ENCODE measurements around the gene ZNF519.
A peak's percentile ranks its signal among the peaks of the same experiment; 100 is the strongest.
"Not testable (repeated sequence)": the region's sequence is repeated elsewhere in the genome, so short reads cannot be mapped to it uniquely, and the experiment has no call there.

ZNF519 gene

DNA sequence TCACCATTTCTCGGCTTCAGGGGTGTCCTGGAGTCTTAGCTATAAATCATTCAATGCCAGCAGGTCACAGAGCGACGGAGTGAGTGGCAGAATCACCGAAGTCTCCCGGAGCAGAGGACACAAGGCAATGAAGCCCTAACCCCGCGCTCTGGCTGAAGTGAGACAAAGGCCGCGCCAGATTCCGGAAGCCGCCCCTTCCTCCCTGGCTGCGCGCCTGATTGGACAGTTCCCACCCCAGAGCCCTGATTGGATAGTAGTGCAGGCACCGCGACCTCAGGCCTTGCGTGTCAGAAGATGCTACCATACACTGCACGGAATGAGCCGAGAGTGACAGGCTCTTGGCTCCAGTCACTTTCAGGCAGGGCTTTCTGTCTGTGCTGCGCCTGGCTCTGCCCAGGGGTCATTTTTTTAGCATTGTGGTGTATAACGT, at the start of gene ZNF519:
Gene ZNF519, minus strand, starts transcription at position 165 of the 430 bp plus-strand sequence. Its CDS starts 158 bp downstream, at position 7.
- DNase-seq = peak; percentile 39 to 96 (median 91)

DNA sequence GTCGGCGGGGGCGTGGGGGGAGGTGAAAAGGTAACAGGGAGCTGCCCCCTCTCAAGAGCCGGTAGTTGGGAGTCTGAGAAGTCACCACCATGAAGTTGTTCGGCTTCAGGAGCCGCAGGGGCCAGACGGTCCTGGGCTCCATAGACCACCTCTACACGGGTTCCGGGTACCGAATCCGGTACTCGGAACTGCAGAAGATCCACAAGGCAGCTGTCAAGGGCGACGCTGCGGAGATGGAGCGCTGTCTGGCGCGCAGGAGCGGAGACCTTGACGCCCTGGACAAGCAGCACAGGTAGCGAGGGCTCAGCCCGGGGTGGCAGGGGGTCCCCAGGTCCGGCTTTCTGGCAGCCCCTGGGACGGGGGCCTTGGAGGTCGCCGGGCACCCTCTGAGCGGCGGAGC, 47.1 kb upstream of the ZNF519 start:
- no peak for DNase-seq

DNA sequence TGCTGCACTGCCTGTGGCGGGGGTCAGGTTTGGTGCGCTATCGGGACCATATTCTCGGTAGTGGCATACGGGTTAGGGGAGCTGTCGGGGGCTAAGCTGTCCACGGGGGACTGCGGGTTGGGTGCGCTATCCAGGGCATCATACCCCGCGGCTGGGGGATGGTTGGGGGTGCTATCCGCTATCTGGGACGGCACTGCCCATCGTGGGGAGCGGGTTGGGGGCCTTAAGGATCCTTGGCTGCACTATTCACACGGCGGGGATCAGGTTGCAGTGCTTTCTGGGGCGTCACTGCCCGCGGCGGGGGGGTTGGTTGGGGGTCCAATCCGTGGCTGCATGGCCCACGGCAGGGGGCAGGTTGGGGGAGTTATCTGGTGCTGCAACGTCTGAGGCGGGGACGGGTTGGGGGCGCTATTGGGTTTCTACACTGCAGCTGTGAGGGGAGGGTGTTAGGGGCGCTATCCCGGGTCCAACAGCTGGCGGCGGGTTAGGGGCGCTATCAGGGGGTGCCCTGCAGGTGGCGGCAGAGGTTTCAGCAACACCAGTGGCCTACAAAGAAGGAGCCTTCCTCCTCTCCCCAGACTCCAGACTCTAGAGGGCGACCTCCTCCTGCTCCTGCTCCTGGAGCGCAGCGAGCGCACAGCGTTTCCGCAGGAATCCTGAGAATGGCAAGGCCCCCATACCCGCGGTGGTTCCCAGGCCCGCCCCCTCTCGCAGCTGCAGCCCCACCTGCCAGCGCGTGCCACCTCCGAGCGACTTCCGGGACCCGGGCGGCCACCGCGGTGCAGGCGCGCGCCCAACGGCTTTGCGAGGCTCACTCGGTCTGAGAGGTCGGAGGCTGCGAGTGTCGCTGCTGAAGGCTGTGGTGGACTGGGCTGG, 46.3 kb upstream of the ZNF519 start:
- DNase-seq = peak in 49 of 58 donors; percentile 4 to 76 (median 46)

DNA sequence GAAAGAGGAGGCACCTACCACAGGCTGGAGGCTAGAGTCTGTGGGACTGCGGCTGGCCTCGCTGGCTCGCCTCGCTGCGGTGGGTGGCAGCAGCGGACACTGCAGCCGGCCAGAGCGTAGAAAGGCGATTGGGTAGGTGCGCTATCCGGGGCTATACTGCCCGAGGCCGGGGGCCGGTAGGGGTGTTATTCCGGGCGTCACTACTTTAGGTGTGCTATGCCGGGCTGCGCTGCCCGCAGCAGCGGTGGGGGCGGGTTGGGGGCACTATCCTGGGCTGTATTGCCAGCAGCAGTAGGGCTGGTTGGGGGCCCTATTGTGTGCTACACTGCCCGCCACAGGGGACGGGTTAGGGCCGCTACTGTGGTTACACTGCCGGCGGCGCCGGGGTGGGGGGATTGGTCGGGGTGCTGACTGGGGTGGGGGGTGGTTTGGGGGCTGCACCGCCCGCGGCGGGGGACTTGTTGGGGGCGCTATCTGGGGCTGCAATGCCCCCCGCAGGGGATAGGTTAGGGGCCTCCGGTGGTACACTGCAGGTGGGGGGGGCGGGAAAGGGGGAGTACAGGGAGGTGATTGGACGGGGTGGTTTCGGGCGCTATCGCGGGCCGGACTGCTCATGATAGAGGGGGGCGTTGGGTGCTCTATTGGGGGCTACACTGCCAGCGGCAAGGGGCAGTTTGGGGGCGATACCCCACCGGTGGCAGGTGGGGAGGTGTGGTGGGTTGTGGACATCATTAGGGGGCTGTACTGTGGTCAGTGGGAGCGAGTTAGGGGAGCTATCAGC, 45.5 kb upstream of the ZNF519 start:
- DNase-seq = not testable (repeated sequence)

DNA sequence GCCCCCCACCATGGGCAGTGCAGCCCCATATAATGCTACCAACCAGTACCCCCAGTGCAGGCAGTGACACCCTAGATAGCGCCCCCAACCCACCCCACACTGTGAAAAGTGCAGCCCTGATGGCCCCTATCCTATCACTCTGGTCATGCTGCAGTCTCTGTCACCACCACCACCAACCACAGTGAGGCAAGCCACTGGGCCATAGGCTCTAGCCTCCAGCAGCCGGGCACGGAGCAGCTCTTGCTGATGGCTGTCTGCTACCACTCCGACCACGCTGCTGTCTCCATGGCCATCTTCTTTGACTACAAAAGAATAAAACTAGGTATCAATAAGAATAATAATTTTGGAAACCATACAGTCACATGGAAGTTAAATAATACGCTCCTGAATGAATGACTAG, 43.2 kb upstream of the ZNF519 start:
- DNase-seq = not testable (repeated sequence)

DNA sequence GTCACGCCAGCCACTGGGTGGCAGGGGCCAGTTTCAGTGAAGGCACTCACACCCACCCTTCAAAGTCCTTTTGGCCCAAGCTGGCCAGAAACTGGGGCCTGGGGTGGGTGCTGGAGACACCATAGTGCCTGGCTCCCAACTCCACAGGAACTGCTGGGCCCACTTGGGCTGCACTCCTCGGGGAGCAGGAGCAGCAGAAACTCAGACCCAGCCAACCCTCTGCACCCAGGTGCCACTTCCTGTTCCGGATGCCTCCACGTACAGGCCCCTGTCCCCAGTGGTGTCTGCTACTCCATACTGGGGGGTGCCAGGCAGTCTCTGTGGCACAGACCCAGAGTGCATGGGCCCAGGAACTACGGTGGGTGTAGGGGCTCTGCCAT, 42.5 kb upstream of the ZNF519 start:
- DNase-seq = peak in 1 of 58 donors; percentile 2

DNA sequence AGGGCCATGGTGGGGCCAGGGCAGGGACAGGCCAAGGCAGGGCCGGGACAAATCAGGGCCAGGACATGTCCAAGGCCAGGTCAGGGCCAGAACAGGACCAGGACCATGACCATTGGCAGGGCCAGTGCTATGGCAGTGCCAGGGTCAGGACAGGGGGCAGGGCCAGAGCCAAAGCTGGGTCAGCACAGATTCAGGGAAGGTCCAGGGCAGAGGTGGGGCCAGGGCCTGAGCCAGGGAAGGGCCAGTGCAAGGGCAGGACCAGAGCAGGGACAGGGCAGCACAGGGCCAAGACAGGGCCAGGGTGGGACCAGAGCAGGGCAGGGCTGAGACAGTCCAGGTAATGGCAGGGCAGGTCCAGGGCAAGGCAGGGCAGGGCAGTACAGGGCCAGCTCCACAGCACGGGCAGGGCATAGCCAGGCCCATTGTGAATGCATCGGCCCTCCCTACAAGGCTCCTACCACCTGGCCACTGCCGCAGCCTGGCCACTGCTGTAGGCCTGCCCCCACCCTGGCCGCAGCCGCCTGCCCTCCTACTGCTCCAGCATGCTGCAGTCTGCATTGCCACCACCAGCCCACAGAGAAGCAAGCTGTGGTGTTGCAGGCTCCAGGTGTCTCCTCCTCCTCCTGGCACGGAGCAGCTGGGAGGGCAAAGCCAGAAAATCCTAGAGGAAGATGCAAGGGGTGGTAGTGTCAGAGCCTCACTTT, 41.9 kb upstream of the ZNF519 start:
- not testable (repeated sequence) for DNase-seq

DNA sequence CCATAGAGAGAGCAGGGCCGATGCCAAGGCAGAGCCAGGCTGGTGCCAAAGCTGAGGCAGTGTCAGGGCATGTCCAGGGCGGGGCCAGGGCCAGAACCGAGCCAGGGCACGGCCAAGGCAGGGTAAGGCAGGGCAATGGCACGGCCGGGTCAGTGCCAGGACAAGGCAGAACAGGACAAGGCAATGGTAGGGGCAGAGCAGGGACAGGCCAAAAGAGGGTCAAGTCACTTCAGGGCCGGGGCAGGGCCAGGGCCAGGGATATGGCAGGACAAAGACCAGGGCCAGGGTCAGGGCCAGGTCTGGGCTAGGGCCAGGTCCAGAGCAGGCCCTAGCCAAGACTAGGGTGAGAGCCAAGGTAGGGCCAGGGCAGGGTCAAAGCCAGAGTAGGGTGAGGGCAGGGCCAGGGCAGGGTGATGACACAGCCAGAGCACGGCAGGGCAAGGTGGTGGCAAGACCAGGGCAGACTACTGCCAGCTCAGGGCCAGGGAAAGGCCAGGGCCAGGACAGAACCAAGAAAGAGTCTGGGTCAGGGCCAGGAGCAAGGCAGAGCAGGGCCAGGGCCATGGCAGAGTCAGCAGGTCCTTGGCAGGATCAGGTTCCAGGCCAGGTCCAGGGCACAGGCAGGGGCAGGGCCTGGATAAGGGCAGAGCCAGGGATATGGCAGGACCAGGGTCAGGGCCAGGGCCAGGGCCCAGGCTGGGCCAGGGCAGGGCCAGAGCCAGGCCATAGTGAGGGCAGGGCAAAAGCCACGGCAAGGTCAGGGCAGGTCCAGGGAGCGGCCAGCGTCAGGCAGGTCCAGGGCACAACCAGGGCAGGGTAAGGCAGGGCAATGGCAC, 41.1 kb upstream of the ZNF519 start:
- not testable (repeated sequence) for DNase-seq

DNA sequence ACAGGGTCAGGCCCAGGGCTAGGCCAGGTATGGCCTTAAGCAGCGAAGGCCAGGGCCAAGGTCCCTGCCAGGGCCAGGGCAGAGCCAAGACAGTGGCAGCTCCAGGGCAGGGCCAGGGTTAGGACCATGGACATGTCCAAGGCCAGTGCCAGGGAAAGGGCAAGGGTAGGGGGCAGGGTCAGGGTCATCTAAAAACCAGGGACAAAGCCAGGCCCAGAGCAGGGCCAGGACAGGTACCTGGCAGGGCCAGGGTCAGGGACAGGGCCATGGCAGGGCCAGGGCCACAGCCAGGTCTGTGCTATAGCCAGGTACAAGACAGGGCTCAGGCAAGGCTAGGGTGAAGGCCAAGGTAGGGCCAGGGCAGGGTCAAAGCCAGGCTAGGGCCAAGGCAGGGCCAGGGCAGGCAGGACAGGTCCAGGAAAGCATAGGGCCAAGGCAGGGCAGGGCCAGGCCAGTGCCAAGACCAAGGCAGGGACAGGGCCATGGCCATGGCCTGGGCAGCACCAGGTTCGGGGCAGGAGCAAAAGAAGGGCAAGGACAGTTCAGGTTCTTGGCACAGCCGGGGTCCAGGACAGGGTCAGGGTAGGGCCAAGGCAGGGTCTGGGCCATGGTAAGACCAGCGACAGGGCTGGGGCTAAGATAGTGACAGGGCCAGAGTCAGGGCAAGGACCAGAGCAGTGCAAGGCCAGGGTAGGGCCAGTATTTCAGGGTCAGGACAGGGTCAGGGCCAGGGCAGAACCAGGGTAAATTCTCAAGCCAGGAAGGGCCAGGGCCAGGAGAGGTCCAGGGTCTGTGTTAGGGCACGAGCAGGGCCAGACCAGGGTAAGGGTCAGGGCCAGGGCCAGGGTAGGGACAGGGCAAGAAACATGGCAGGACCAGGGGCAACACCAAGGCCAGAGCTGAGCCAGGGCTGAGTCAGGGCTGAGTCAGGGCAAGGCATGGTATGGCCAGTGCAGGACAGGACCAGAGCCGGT, 40.2 kb upstream of the ZNF519 start:
- DNase-seq = not testable (repeated sequence)

DNA sequence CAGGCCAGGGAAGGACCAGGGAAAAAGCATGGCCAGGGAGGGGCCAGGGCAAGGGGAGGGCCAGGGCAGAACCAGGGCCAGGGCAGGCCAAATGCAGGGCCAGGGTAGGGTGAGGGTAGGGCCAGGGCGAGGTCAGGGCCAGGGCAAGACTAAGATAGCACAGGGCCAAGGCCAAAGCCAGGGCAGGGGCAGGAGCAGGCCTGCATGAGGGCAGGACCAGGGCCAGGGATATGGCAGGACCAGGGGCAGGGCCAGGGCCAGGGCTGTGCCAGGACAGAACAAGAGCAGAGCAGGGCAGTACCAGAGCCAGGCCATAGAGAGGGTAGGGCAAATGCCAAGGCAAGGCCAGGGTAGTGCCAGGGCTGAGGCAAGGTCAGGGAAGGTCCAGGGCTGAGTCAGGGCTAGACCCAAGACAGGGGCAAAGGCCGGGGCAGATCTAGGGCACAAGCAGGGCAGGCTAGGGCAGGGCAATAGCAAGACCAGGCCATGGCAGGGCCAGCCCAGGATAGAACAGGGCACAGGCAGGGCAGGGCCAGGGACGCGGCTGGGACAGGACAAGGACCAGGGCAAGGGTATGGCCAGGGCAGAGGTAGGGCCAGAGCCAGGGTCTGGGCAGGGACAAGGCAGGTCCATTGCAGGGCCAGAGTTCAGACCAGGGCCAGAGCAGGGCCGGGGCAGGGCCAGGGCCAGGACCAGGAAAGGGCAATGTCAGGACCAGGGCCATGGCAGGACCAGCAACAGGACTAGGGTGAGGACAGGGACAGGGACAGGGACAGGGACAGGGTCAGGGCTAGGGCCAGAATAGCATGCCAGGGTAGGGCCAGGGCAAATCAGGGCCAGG, 39.3 kb upstream of the ZNF519 start:
- DNase-seq = not testable (repeated sequence)

DNA sequence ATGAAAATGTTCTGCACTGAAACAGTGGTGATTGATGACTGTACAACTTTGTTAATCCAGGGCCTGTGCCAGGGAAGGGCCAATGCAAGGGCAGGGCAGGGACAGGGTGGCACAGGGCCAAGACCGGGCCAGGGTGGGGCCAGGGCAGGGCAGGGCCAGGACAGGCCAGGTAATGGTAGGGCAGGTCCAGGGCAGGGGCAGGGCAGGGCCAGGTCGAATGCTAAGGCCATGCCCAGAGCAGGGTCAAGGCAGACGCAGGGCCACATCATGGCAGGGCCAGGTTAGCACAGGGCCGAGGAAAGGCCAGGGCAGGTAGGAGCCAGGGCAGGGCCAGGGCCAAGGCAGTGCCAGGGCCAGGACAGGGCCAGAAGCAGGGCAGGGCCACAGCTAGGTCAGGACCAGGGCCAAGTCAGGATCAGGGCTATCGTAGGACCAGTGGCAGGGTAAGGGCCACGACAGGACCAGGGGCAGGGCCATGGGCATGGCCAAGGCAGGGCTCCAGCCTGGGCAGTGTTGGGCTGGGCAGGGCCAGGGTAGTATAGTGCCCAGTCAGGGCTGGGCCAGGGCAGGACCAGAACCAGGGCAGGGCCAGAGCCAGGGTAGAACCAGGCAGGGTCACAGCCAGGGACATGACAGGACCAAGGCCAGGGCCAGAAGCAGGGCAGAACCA, 38.3 kb upstream of the ZNF519 start:
- not testable (repeated sequence) for DNase-seq

DNA sequence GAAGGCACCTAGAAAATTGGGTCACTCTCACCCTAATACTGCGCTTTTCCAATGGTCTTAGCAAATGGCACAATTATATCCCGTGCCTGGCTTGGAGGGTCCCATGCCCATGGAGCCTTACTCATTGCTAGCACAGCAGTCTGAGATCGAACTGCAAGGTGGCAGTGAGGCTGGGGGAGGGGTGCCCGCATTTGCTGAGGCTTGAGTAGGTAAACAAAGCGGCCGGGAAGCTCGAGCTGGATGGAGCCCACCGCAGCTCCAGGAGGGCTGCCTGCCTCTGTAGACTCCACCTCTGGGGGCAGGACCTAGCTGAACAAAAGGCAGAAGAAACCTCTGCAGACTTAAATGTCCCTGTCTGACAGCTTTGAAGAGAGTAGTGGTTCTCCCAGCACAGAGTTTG, 30.7 kb upstream of the ZNF519 start:
- not testable (repeated sequence) for DNase-seq

DNA sequence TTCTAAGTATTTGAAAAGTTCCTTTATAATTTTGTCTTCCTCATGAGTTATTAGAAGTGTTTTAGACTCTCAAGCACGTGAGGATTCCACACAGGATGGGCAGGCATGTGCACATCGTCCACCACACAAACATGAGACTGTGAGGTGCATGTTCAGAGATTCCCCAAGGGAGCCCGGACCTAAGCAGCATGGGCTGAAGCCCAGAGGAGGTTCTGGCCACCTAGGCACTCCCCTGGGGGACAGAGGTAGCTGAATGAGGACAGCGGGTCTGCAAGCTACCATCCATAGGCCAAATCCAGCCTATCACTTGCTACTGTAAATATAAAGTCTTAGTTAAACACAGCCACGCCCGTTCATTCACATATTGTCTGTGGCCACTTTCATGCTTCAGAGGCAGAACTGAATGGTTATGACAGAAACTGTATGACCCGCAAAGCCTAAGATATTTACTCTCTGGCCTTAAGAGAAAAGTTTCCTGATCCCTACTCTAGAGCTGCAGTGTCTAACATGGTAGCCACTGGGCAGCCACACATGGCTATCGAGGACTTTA, 19.4 kb upstream of the ZNF519 start:
- DNase-seq = not testable (repeated sequence)

DNA sequence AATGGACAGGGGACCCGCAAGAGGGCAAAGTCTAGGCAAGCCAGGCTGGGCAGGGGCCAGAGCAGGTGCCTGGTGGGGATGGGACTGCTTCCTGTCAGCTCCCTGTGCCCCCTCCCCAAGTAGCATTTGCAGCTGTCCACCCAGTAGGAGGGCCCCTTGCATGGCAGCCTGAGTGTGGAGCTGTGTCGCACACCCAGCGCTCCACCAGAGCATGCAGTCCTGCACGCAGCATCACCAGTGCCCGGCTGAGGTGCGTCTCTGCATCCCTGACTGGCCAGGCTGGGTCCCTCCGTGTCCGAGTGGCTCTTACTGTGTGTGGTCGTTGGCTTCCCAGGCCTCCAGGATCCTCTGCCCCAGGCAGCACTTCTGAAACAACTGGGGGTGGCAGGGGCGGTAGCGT, 18.5 kb upstream of the ZNF519 start:
- DNase-seq = not testable (repeated sequence)

DNA sequence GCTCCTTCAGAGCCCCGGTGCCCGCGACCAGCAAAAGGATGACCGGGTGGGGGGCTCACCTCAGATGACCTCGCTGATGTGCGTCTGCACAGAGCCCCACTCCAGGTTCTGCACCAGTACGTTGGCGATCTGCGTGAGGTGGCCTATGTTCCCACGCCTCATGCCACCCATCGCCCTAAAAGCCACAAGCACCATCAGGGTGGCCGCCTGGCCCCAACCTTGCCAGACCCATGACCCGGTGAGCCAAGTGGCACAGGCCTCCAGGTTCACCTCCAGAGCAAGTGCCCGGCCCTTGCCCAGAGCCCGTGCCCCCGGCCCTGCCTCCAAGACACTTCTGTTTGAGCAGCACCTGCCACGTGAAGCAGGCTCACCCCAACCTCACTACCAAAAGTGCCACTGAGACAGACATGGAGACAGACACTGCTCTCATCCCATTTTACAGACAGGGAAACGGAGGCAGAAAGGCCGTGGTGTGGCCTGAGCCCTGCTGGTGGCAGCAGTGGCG, 17.7 kb upstream of the ZNF519 start:
- DNase-seq = not testable (repeated sequence)

DNA sequence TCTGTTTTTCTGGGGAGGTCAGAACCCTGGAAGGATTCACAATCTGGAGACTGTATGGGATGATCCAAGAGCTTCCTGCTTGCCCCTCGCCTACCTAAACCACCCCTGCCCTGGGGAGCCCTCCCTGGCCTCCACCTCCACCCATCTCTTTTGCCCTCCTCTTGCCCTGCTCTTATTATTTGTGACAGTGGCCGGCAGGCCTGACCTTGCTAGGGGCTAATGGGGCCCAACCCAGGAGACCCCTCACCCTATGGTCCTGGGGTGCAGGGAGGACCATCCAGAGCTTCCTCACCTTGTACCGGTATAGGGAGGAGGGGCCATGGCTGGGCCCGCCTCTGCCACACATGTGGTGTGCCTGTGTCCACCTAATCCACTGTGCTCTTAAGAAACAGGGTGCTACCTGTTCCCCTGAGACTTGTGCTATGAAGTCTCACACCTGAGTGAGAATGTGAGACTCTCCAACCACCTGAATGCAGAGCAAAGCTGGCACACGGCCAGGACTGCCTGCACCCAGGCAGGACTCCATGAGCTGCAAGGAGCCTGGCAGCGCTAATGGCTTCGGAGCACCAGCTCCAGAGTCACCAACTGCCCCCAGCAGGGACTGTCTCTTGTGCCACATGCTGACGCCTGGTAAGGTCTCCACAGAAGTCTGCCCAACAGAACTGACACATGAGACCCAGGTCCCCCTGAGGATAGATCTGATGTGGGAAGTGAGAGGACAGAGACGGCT, 17.1 kb upstream of the ZNF519 start:
- DNase-seq = not testable (repeated sequence)

Measured in anterior cingulate cortex (tissue), 58 donors.